Measurements from ENCODE around the gene GOLGA7B. TPM values are rescaled to one million over a fixed set of nuclear protein-coding genes. Genes with fewer than 3 reads are reported as not detected.

GOLGA7B gene
- total and polyA plus RNA-seq, 2 donors (not counting 3 experiments of a cell fraction or from before 2014, with no cell fraction given) = 0.03 TPM; not detected in 1

- no peak for TF ChIP-seq JUN (IDR thresholded peaks at IDR 0.05; ENCODE audit: borderline replicate concordance, insufficient read depth, insufficient read length, low read depth)
- TF ChIP-seq POLR2A (IDR thresholded peaks at IDR 0.05; ENCODE audit: low read depth, low read length) = no peak
- no peak for TF ChIP-seq GATA2 (IDR thresholded peaks at IDR 0.05; ENCODE audit: insufficient read depth, insufficient read length, low read depth, low read length)
- no peak for TF ChIP-seq POLR2AphosphoS5 (IDR thresholded peaks at IDR 0.05; ENCODE audit: insufficient read depth, low read depth, low read length)
- TF ChIP-seq, protein P1, sequence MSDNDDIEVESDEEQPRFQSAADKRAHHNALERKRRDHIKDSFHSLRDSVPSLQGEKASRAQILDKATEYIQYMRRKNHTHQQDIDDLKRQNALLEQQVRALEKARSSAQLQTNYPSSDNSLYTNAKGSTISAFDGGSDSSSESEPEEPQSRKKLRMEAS (IDR thresholded peaks at IDR 0.05; ENCODE audit: insufficient read depth, insufficient read length) = no peak
- TF ChIP-seq MYC (IDR thresholded peaks at IDR 0.05; ENCODE audit: low read depth, low read length) = no peak
- no peak for TF ChIP-seq FOS (IDR thresholded peaks at IDR 0.05; ENCODE audit: borderline replicate concordance, insufficient read depth, low read length)
- TF ChIP-seq, protein P2, sequence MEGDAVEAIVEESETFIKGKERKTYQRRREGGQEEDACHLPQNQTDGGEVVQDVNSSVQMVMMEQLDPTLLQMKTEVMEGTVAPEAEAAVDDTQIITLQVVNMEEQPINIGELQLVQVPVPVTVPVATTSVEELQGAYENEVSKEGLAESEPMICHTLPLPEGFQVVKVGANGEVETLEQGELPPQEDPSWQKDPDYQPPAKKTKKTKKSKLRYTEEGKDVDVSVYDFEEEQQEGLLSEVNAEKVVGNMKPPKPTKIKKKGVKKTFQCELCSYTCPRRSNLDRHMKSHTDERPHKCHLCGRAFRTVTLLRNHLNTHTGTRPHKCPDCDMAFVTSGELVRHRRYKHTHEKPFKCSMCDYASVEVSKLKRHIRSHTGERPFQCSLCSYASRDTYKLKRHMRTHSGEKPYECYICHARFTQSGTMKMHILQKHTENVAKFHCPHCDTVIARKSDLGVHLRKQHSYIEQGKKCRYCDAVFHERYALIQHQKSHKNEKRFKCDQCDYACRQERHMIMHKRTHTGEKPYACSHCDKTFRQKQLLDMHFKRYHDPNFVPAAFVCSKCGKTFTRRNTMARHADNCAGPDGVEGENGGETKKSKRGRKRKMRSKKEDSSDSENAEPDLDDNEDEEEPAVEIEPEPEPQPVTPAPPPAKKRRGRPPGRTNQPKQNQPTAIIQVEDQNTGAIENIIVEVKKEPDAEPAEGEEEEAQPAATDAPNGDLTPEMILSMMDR (IDR thresholded peaks at IDR 0.05; ENCODE audit: extremely low read depth in 1 of 2, insufficient read depth in 1 of 2, low read depth in 1 of 2, low read length in 2 of 2) = no peak
- TF ChIP-seq EZH2 (IDR thresholded peaks at IDR 0.05; ENCODE audit: borderline replicate concordance, low read depth, low read length, severe bottlenecking) = no peak
- ChIA-PET CTCF (interaction anchor here (0.7 to 1.9 kb wide), 4 partner anchors 17 to 147 kb away, joined by 3 to 11 read pairs (median 4); no protein-coding TSS in a partner anchor), POLR2A (no interaction called here)
- BruUV-seq (replicated peaks) = no TSS peak
- Histone ChIP-seq H3K36me3 (ENCODE audit: control insufficient read depth in 2 of 2, extremely low read depth in 1 of 2, insufficient read depth in 2 of 2, low read length in 2 of 2) (no peaks in the 10 kb centered on the region), H3K4me3 (replicated peaks in 1 of 3; ENCODE audit: insufficient read depth in 1 of 3, low read depth in 1 of 3, low read length in 3 of 3) (no peak overlapping the region), H3K9me3 (replicated peaks; ENCODE audit: control insufficient read depth, insufficient read depth, low read length) (no peaks in the 10 kb centered on the region), H2AFZ (ENCODE audit: low read depth, low read length) (no peak overlapping the region), H3K4me1 (ENCODE audit: control insufficient read depth, extremely low read depth, insufficient read depth, low read length) (peaks cover 15% of the 10 kb centered on the region), H4K20me1 (replicated peaks; ENCODE audit: control insufficient read depth, extremely low read depth, insufficient read depth, low read length) (no peaks in the 10 kb centered on the region), H3K4me2 (ENCODE audit: insufficient read depth, low read length) (no peak overlapping the region), H3K9ac (replicated peaks; ENCODE audit: extremely low read depth, insufficient read depth, low read length) (no peak overlapping the region), H3K9me1 (replicated peaks; ENCODE audit: control insufficient read depth, extremely low read depth, insufficient read depth, low read length) (no peaks in the 10 kb centered on the region), H3K27me3 (ENCODE audit: control insufficient read depth in 2 of 2, insufficient read depth in 2 of 2, low read length in 2 of 2) (no peaks in the 10 kb centered on the region), H3K79me2 (ENCODE audit: control insufficient read depth, insufficient read depth, low read length) (no peaks in the 10 kb centered on the region), H3K27ac (ENCODE audit: insufficient read depth, low read depth, low read length) (no peak overlapping the region)
- intact Hi-C loops (cut with micrococcal nuclease) (no loop called here), dilution Hi-C loops (cut with MboI; ENCODE audit: extremely low pct_ligation_motif_present, low sequenced_read_pairs) (no loop called here)
- DNase-seq (ENCODE audit: low read depth, low spot score) (peak; percentile 16), FAIRE-seq (no peak)
Measured at GRCh38 chr10:97898429-97898828, 48.8 kb downstream of the GOLGA7B start.
